Measurements from ENCODE around the gene CPN2.

Gene CPN2

DNA sequence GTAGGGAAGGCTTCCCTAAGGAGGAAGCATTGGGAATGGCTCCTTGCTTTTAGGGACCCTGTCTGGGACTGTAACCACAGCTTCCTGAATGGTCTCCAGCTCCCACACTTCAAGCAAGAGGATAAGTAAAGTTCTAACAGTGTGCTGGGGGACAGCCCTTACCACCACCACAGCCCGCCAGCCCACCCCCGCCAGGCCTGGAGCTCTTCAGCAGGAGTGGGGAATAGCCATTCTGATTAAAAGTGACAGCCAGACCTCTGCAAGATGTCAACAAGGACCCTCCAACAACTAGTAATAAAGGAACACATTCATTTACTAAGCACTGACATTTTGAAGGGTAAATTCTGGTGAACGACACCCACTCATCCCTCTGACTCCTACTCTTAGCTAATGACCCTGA, 49.4 kb downstream of the CPN2 start:
- in situ Hi-C loops (cut with HindIII; ENCODE audit: low sequenced_read_pairs), result loop anchor here (10.0 kb wide), 1 partner anchor 167 kb away; the partner anchor contains the start of gene HES1

- in situ Hi-C loops (cut with HindIII; ENCODE audit: low sequenced_read_pairs), result loop anchor here (10.0 kb wide), 1 partner anchor 166 kb away; the partner anchor contains the start of gene HES1
Measured at GRCh38 chr3:194300936-194301335, 50.2 kb downstream of the CPN2 start.

DNA sequence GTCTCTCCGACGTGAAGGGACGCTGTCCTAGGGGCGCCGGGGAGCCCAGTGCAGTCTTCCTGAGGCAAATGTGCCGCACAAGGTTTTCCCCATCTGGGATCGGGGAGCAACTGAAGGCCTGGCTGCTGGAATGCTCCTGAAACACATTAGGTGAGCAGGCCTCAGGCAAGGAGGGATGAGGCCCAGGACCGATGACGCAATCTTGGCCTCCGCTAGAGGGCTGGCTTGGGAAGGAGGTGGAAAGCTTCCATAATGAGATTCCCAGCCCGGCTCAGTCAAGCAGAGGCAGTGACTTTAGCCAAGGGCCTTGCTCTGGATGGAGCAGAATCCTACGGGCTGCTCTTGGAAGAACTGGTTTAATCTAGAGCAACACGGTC, 50.8 kb downstream of the CPN2 start:
- in situ Hi-C loops (cut with HindIII; ENCODE audit: low sequenced_read_pairs), result loop anchor here (10.0 kb wide), 1 partner anchor 166 kb away; the partner anchor contains the start of gene HES1

- in situ Hi-C loops (cut with HindIII; ENCODE audit: low sequenced_read_pairs), result no loop called here
Measured at GRCh38 chr3:194298331-194299227, 52.5 kb downstream of the CPN2 start.

- in situ Hi-C loops (cut with HindIII; ENCODE audit: low sequenced_read_pairs), result no loop called here
Measured at GRCh38 chr3:194296454-194297263, 54.5 kb downstream of the CPN2 start.

GRCh38 chr3:194294895-194295214, 56.3 kb downstream of the CPN2 start:
- in situ Hi-C loops (cut with HindIII; ENCODE audit: low sequenced_read_pairs), result no loop called here

GRCh38 chr3:194294199-194294894, 56.8 kb downstream of the CPN2 start:
- in situ Hi-C loops (cut with HindIII; ENCODE audit: low sequenced_read_pairs), result no loop called here

DNA sequence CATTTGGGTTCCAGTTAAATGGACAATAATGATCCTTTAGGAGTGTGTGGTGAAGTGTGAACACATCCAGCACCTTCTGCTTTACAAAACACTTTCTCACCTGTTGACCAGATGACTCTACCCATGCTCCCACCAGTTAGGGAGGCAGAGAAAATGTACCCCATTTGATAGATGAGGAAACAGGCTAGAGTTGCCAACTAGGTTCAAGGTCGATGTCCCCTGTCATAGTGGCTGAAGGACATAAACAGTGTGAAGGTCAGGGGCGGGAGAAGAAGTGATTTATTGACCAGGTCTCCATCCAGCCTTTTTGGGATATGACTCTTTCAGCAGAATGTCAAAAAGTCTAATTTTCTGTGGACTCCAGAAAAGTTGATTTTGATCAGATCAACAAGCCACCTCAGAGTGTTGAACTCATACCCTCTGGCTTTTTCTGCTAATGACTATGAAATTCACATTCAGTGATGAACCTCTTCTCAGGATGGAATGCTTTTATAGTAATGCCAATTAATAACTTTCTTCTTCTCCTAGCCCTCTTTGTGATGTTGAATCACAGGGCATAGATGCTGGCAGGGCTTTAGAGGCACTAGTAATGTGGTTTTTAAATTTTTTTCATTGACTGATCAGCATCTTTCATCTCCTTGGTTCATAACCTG, 57.5 kb downstream of the CPN2 start:
- in situ Hi-C loops (cut with HindIII; ENCODE audit: low sequenced_read_pairs), result no loop called here

DNA sequence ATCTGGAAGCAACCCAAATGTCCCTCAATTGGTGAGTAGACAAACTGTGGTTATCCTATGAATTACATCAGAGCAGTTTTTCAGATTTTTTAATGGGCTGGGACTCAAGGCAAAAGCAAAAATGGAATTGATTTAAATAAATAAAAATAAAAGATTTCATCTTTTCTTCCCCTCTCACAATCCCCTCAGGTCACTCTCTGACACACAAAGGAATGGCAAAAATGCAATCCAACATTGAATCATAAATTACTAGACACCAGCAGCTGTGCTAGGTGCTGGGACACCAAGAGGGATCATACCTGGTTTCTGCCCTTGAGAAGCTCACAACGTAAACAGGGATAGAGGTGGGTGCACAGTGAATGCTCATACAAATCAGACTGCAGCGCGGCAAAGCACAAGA, 58.8 kb downstream of the CPN2 start:
- in situ Hi-C loops (cut with HindIII; ENCODE audit: low sequenced_read_pairs), result no loop called here
